GM18909 (cell line): Measurements from ENCODE around the gene FYB1.
A peak's percentile ranks its signal among the peaks of the same experiment; 100 is the strongest.
"Not testable (repeated sequence)": the region's sequence is repeated elsewhere in the genome, so short reads cannot be mapped to it uniquely, and the experiment has no call there.

Experiments used
- ATAC-seq: cut with Tn5 transposase; IDR thresholded peaks from one replicate; pipeline ENCODE4 v1.9.1; 2021; ENCODE audit warnings: mild to moderate bottlenecking; ENCODE audit not compliant: unreplicated experiment, poor library complexity

The FYB1 gene, protein sequence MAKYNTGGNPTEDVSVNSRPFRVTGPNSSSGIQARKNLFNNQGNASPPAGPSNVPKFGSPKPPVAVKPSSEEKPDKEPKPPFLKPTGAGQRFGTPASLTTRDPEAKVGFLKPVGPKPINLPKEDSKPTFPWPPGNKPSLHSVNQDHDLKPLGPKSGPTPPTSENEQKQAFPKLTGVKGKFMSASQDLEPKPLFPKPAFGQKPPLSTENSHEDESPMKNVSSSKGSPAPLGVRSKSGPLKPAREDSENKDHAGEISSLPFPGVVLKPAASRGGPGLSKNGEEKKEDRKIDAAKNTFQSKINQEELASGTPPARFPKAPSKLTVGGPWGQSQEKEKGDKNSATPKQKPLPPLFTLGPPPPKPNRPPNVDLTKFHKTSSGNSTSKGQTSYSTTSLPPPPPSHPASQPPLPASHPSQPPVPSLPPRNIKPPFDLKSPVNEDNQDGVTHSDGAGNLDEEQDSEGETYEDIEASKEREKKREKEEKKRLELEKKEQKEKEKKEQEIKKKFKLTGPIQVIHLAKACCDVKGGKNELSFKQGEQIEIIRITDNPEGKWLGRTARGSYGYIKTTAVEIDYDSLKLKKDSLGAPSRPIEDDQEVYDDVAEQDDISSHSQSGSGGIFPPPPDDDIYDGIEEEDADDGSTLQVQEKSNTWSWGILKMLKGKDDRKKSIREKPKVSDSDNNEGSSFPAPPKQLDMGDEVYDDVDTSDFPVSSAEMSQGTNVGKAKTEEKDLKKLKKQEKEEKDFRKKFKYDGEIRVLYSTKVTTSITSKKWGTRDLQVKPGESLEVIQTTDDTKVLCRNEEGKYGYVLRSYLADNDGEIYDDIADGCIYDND

DNA sequence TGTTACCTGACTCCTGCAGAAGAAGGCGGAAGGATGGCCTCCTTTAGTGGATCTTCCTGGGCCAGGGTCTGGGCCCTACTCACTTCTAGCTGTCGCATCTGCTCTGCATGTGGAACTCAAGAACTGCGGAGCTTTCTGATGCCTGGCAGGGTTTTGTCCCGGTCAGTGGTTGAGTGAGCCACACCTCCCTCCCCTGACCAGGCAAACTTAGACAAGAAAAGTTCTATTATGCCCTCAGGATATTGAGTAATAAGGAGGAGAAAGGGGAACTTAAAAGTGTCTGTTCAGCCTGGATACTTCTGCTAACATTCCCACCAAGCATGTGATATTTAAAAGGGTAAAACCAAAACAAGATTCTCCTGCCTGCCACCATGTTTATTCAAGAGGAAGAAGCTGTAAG, at the start of gene FYB1:
Gene FYB1, minus strand, starts transcription at position 127 of the 400 bp plus-strand sequence. CDS start 16,603 bp downstream, outside the sequence.
- no peak for ATAC-seq

GRCh38 chr5:39267186-39267585, 47.8 kb upstream of the FYB1 start:
- ATAC-seq, result no peak

- no peak for ATAC-seq
Measured at GRCh38 chr5:39266442-39266841, 47.1 kb upstream of the FYB1 start.

DNA sequence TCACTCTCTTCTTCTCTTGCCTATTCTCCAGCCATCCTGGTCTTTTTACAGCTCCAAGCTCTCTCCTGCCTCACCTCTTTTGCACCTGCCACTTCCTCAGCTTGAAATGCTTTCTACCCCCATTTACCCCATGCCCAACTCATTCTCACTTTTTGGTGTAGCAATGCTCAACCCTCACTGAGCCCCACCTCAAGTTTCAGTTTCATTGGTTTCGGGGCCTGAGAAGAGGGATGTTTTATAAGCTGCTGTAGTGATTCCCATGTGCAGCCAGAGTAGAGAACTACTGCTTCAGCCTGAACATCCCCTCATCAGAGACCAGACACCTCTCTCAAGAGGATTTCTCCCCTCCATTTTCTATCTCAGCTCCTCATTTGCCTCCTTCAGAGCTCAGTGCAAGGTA, 45.2 kb upstream of the FYB1 start:
- ATAC-seq, result peak; percentile 95

DNA sequence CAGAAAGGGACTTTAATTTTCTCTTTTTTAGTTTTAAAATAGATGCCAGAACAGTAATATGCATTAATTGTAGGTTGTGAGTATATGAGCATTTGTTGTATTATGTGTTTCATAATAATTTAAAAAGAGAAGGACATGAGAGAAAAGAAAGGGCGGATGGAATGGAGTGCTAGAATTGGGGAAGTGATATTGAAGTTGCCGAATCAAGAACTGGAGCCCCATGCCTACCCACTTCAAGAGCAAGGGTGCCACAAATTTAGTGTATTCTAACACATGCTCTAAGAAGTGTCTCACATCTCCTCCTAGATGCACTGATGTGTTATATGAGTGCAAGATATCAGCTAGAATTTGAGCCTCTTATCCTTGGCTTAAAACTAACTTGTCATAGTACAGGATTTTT, 43.6 kb upstream of the FYB1 start:
- no peak for ATAC-seq

DNA sequence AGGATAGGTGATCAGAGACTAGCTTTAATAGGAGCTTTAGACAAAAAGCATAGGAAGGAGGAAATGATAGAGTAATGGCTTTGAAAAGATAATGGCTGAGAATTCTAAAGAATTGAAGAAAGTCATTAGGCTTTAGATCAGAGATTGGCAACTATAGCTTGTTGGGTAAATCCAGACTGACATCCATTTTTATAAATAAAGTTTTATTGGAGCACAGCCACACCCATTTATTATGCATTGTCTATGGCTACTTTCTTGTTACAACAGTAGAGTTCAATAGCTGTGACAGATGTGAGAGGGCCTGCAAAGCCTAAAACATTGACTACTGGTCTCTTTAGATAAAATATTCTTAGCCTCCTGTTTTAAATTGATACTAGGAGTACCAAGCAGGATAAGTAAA, 40.7 kb upstream of the FYB1 start:
- no peak for ATAC-seq

DNA sequence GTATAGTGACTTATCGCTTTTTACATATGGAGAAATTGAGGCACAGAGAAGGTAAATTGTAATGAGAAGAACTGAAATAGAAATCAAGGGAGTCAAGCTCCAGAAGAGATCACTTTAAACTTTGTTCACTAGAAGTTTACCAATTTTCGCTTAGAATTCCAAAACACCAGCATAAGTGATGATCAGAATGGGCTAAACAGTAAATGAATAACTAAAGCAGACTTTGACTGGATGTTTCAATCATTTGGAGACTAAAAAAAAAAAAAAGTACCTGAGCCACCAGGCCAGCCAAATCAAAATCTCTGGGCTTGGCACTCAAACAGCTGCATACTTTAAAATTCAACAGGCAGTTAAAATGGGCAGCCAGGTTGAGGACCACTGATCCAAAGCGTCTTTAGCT, 38.2 kb upstream of the FYB1 start:
- no peak for ATAC-seq

GRCh38 chr5:39256477-39257235, 37.3 kb upstream of the FYB1 start:
- ATAC-seq, result no peak

DNA sequence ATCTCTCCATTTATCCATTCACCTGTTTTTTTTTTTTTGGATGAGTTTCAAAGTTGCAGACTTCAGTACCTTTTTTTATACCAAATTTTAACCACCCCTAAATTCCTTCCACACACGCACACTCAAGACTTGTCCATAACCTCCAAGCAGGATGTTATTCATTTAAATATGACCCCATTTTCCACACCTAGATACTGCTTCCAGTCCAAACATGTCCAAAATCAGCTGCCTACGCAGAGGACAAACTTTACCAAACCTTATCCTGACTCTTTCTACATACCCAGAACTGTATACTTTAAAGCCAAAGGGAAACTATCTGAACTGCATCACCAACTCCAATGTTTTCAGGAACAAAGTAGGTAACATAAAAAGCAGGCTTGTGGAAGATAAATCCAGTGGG, 36.0 kb upstream of the FYB1 start:
- no peak for ATAC-seq

- ATAC-seq, result no peak
Measured at GRCh38 chr5:39254671-39255070, 35.3 kb upstream of the FYB1 start.

GRCh38 chr5:39253196-39253595, 33.8 kb upstream of the FYB1 start:
- ATAC-seq, result no peak

DNA sequence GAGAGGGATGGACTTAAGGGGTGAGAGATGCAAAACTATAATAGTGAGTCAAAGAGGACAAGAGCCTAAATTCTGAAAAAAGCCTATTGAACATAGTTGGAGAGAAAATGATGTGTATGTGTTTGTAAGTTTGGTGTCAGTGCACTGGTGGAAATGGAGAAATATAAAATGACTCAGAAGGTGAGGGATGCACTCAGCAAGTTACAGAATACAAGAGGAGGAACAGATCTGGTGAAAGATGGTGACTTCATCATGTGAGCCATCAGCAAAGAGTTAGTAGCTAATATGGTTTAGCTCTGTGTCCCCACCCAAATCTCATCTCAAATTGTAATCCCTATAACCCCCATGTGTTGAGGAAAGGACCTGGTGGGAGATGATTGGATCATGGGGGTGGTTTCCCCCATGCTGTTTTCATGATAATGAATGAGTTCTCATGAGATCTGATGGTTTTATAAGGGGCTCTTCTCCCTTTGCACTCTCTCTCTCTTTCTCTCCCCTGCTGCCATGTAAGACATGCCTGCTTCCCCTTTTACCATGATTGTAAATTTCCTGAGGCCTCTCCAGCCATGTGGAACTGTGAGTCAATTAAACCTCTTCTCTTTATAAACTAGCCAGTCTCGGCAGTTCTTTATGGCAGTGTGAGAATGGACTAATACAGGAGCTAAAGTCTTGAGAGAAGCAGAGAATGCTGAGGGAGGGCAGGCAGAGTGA, 30.4 kb upstream of the FYB1 start:
- ATAC-seq, result no peak

DNA sequence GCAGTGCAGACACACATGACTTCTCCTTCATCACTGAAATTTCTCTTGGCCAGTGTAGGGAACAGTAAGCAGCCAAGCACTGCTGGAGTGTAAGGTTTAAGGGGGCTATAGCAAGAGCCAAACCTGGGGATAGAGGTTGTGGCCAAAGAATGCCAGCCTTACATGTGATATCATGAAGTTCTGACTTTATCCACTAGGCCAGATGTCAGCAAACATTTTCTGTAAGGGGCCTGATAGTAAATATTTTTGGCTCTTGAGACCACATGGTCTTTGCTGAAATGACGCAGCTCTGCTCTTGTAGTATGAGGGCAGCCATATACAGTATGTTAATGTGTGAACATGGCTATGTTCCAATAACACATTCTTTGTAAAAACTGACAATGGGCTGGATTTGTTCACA, 29.7 kb upstream of the FYB1 start:
- no peak for ATAC-seq

DNA sequence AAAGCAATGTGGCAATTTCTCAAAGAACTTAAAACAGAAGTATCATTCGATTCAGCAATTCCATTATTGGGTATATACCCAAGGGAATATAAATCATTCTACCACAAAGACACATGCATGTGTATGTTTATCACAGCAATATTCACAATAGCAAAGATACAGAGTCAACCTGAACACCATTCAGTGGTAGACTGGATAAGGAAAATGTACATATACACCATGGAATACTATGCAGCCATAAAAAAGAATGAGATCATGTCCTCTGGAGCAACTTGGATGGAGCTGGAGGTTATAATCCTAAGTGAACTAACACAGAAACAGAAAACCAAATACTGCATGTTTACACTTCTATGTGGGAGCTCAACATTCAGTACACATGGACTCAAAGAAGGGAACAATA, 21.4 kb upstream of the FYB1 start:
- no peak for ATAC-seq

DNA sequence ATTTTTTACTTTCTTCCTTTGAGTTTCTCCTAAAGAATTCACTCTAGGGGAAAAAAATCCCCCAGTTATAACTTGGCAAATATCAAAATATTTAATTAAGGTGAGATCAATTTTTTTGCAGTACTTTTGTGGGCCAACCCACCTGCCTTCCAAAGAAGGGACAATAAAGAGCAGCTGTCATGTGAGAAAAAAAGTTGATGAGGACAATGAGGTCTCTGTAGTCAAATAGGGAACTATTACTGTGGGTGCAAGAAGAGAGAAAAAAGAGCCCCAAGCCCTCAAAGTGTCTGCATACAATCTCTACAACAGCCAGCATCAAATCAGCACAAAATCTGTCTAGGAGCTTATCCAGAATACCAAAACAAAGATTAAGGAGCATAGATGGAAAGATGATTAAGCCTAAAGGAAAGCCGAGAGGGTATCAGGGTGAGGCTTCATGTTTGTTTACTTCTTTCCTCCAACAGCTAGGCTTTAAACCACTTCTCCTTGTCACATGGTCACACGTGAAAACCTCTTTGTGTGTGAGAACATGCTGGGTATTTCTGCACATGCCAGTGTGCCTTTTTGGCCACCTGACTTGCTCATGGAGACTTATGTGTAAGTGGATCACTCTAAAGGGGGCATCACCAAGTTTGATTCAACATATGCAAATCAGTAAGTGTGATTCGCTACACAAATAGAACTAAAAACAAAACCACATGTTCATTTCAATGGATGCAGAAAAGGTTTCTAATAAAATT, 19.2 kb upstream of the FYB1 start:
- no peak for ATAC-seq

DNA sequence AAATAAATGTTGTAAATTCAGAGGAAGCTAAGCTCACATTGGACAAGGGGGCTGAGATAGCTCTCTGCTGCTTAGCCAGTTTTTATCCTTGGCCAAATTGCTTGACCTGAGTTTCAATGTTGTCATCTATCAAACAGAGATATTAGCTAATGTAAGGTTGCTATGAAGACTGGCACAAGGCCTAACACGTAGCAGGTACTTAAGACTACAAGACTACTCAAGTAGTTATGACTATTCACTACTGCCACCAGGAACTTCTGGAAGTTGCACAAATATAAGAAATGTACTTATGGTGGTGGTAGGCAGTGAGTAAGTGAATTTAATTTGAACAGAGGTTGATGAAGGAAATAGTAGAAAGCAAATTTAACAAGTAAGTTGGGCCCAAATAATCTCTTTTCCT, 17.4 kb upstream of the FYB1 start:
- no peak for ATAC-seq

- ATAC-seq, result no peak
Measured at GRCh38 chr5:39235648-39236047, 16.3 kb upstream of the FYB1 start.

- not testable (repeated sequence) for ATAC-seq
Measured at GRCh38 chr5:39234494-39234893, 15.1 kb upstream of the FYB1 start.

DNA sequence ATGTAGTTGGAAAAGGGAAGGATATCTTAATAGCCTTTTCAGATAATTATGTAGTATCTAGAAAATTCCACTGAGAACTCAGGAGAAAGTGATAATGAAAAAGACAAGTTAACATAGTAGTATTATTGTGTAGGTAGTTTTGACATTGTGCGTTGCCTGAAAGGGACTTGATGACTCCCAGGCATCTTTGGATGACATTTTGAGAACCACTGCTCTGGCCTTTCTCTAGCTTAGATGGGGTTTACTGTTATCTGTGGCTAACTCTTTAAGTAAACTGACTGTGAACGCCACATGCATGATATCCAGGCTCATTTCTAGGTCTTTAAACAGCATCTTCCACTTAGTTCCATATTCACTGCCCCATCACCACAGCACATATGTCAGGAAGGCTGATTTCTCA, 14.4 kb upstream of the FYB1 start:
- ATAC-seq, result no peak
